ENCODE measurements around the gene SERPINB7.

The SERPINB7 gene

GRCh38 chr18:63844254-63844653, 69.0 kb downstream of the SERPINB7 start:
- no peak for DNase-seq (ENCODE audit: low read depth in 2 of 2)

- DNase-seq (ENCODE audit: low read depth in 2 of 2): no peak
Measured at GRCh38 chr18:63848159-63848558, 72.9 kb downstream of the SERPINB7 start.

- no peak for DNase-seq (ENCODE audit: low read depth in 2 of 2)
Measured at GRCh38 chr18:63850020-63850419, 74.8 kb downstream of the SERPINB7 start.

DNA sequence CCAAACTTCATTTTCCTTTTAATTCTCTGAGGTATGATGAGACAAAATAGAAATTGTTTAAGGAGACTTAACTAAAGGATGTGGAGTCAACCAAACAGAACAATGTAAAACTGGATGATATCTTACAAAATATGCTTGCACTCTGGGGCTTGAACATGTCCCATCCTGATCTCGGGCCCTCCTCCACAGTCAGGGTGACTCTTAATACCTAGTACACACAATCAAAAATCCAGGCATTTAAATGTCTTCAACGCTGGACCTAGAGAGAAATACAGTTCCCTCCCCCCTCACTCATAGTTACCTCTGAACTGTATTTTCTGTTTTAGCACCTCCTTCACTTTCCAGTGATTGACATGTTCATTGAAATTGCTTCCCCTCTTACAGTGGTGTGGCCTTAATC, 75.4 kb downstream of the SERPINB7 start:
- no peak for DNase-seq (ENCODE audit: low read depth in 2 of 2)

Measured in stimulated activated CD8-positive, alpha-beta memory T cell treated with anti-CD3 and anti-CD28 coated beads, Interleukin-2, amount 100 ng/mL, for 48 hours (primary cell).